ENCODE results near the gene PRKRA. TPM values are rescaled to one million over a fixed set of nuclear protein-coding genes. Genes with fewer than 3 reads are reported as not detected.
A peak's percentile ranks its signal among the peaks of the same experiment; 100 is the strongest.

PRKRA gene
- total and polyA plus RNA-seq, 2 of the 13 experiments (the other 11 are each of a cell fraction or from before 2014, with no cell fraction given): 53.1 to 74.7 TPM

DNA sequence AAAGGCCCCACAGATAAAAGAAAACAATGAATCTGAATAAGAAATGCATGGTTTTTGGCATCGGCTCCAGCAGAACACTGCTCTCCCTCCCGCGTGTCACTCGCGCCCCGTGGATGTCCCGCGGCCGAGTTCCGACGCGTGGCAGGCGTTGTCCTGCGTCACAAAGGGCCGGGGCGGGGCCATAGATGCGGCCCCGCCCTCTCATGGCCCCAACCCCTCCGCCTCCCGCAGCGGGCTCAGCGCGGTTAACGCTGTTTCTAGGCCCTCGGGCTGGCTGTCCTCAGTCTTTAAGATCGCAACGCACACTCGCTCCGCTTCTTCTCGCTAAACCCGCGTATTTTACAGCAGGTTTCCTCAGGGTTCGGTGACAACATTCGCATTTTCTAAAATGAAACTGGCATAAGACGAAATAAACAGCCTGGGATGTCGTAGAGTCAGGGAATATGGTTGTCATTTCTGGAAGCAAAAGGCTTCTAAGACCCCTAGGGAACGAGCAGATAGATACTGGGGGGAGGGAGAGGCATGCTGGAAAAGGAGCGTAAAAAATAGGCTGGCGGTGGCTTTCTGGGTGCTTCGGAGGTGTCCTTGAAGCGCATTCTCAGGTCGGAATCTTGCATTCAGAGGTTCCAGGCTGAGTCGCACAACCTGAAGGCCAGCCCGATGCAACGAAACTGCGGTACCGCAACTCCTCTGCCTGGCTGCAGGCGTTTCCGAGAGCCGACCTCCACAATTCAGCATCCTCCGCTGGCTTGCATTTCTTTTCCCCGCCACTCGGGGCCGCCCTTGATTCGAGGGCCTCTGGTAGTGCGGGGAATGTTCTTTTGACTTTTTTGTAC, 27.7 kb upstream of the PRKRA start, which contains the start of gene FKBP7:
TSS of gene FKBP7 (minus strand) at position 162 of the 836 bp plus-strand sequence. CDS start at position 61, 101 bp downstream.
- peak within 1 kb of the TSS; percentile 93 for H2AFZ ChIP-seq (ENCODE audit: low read length)
- ATAC-seq: peak; percentile 67
- no peaks in the 10 kb centered on the region for H3K36me3 ChIP-seq (replicated peaks in 1 of 2; ENCODE audit: control insufficient read depth in 1 of 2, insufficient read depth in 2 of 2, low read length in 2 of 2)
- no peaks in the 10 kb centered on the region; a peak in 1 of 5 replicates for H3K27me3 ChIP-seq (ENCODE audit: control insufficient read depth in 1 of 2, insufficient read depth in 2 of 2, low read length in 2 of 2)
- peaks cover 46% of the 10 kb centered on the region for H3K4me1 ChIP-seq (ENCODE audit: insufficient read depth, low read length)
- H3K9ac ChIP-seq (ENCODE audit: insufficient read depth, low read depth, low read length): peak within 1 kb of the TSS; percentile 86
- H3K27ac ChIP-seq (ENCODE audit: extremely low read length, insufficient read depth, low read length): peak within 1 kb of the TSS; percentile 89
- H3K79me2 ChIP-seq (ENCODE audit: insufficient read depth, low read length): peaks cover 50% of the 10 kb centered on the region
- H3K9me3 ChIP-seq (ENCODE audit: low read length): no peaks in the 10 kb centered on the region
- intact Hi-C loops (cut with micrococcal nuclease; ENCODE audit: unreplicated experiment): loop anchor here (1.0 kb wide), 2 partner anchors 9 to 27 kb away; partner anchors contain the start of genes PJVK and PRKRA
- peak within 1 kb of the TSS; percentile 80 to 91 (median 82) for H3K4me3 ChIP-seq (replicated peaks in 1 of 3; ENCODE audit: insufficient read depth in 1 of 3, low read depth in 2 of 3, low read length in 3 of 3)
- FAIRE-seq: no peak
- 1% methylated on average over 52 of the region's 56 CpGs for WGBS (ENCODE audit: low lambda C conversion rate)
- no TSS peak for BruUV-seq (replicated peaks)
- DNase-seq (ENCODE audit: low spot score): peak; percentile 82
- ChIA-PET POLR2A (interaction anchor here (1.0 to 4.6 kb wide), 7 partner anchors 9 to 64 kb away, joined by 3 to 74 read pairs (median 8); partner anchors contain the start of genes PJVK and PRKRA), CTCF (ENCODE audit: low intra/inter-chr PET ratio, low total read pairs) (interaction anchor here (1.2 kb wide), 1 partner anchor 27 kb away, joined by 4 read pairs; the partner anchor contains the start of gene PJVK)
- peaks cover 9% of the 10 kb centered on the region; the same call in 1 of the 2 replicates for H4K20me1 ChIP-seq (ENCODE audit: insufficient read depth, low read length)
- H3K4me2 ChIP-seq (ENCODE audit: low read depth, low read length): peak within 1 kb of the TSS; percentile 91
- in situ Hi-C loops (cut with HindIII; ENCODE audit: extremely low pct_ligation_motif_present, low pct_unique_long_range_greater_than_20kb): no loop called here
- TF ChIP-seq ZFAT (CRISPR knock-in tag; conservative IDR thresholded peaks at IDR 0.05) (peak; percentile 91), IKZF5 (CRISPR knock-in tag; IDR thresholded peaks at IDR 0.05) (peak; percentile 36), ZBTB38 (CRISPR knock-in tag; IDR thresholded peaks at IDR 0.05) (peak; percentile 44; the same call in 1 of the 2 replicates), ZNF660 (CRISPR knock-in tag; IDR thresholded peaks at IDR 0.05; ENCODE audit: borderline replicate concordance, low read depth) (no peak), ZNF629 (CRISPR knock-in tag; conservative IDR thresholded peaks at IDR 0.05) (peak; percentile 38; the same call in 1 of the 2 replicates), MBNL3 (CRISPR knock-in tag; conservative IDR thresholded peaks at IDR 0.05) (no peak), ZNF670 (CRISPR knock-in tag; IDR thresholded peaks at IDR 0.05; ENCODE audit: borderline replicate concordance) (peak; percentile 69; the same call in 1 of the 2 replicates), ZNF263 (CRISPR knock-in tag; IDR thresholded peaks at IDR 0.05) (peak; percentile 61), ZNF335 (CRISPR knock-in tag; IDR thresholded peaks at IDR 0.05) (peak; percentile 85), FIP1L1 (IDR thresholded peaks at IDR 0.05; ENCODE audit: borderline replicate concordance, insufficient read depth, low read depth, low read length) (no peak), ZC3H4 (CRISPR knock-in tag; IDR thresholded peaks at IDR 0.05; ENCODE audit: borderline replicate concordance) (0 out of 2 replicates have a peak, but pooled peaks have one; percentile 2), ARNTL (CRISPR knock-in tag; IDR thresholded peaks at IDR 0.05) (no peak), ZZZ3 (CRISPR knock-in tag; IDR thresholded peaks at IDR 0.05; ENCODE audit: borderline replicate concordance) (peak; percentile 59; the same call in 1 of the 2 replicates), RFX1 (IDR thresholded peaks at IDR 0.05) (no peak), CBFB (CRISPR knock-in tag; IDR thresholded peaks at IDR 0.05) (no peak), ZFP90 (CRISPR knock-in tag; IDR thresholded peaks at IDR 0.05; ENCODE audit: borderline replicate concordance) (peak; percentile 91; the same call in 1 of the 2 replicates), ZNF547 (CRISPR knock-in tag; IDR thresholded peaks at IDR 0.05) (peak; percentile 92)
- TF ChIP-seq, protein P1, sequence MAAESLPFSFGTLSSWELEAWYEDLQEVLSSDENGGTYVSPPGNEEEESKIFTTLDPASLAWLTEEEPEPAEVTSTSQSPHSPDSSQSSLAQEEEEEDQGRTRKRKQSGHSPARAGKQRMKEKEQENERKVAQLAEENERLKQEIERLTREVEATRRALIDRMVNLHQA (CRISPR knock-in tag; IDR thresholded peaks at IDR 0.05): no peak
- TF ChIP-seq, protein P2, sequence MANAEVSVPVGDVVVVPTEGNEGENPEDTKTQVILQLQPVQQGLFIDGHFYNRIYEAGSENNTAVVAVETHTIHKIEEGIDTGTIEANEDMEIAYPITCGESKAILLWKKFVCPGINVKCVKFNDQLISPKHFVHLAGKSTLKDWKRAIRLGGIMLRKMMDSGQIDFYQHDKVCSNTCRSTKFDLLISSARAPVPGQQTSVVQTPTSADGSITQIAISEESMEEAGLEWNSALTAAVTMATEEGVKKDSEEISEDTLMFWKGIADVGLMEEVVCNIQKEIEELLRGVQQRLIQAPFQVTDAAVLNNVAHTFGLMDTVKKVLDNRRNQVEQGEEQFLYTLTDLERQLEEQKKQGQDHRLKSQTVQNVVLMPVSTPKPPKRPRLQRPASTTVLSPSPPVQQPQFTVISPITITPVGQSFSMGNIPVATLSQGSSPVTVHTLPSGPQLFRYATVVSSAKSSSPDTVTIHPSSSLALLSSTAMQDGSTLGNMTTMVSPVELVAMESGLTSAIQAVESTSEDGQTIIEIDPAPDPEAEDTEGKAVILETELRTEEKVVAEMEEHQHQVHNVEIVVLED (CRISPR knock-in tag; IDR thresholded peaks at IDR 0.05; ENCODE audit: borderline replicate concordance): peak; percentile 75
- TF ChIP-seq, protein P3, sequence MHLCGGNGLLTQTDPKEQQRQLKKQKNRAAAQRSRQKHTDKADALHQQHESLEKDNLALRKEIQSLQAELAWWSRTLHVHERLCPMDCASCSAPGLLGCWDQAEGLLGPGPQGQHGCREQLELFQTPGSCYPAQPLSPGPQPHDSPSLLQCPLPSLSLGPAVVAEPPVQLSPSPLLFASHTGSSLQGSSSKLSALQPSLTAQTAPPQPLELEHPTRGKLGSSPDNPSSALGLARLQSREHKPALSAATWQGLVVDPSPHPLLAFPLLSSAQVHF (CRISPR knock-in tag; IDR thresholded peaks at IDR 0.05): no peak
